Right atrium auricular region (tissue), 2 donors: ENCODE measurements around the gene MPP7. TPM values are rescaled to one million over a fixed set of nuclear protein-coding genes. Genes with fewer than 3 reads are reported as not detected.
A peak's percentile ranks its signal among the peaks of the same experiment; 100 is the strongest.
"Not testable (repeated sequence)": the region's sequence is repeated elsewhere in the genome, so short reads cannot be mapped to it uniquely, and the experiment has no call there.

Source experiments
- DNase-seq: peaks from one replicate; pipeline ENCODE4 v3.0.0-alpha.2; 2019; ENCODE audit warnings: low spot score
- H3K27ac ChIP-seq, 2 donors: fragments of 200-600 bp; sonication (generic); 1 replicate in 1 of 2; 2 replicates in 1 of 2; pipeline ENCODE4 v1.5.1; 2016 to 2019
- H3K27me3 ChIP-seq, 2 donors: fragments of 200-600 bp; sonication (generic); one replicate each; pipeline versions ENCODE4 v1.5.1 to v1.6.0; 2017 to 2019
- H3K36me3 ChIP-seq: fragments of 200-600 bp; sonication (generic); one replicate; pipeline ENCODE4 v1.5.1; 2016
- H3K4me1 ChIP-seq, 2 donors: fragments of 200-600 bp; sonication (generic); one replicate each; pipeline versions ENCODE4 v1.5.1 to v1.6.0; 2017 to 2019
- H3K4me3 ChIP-seq, 2 donors: fragments of 200-600 bp; sonication (generic); 1 replicate in 1 of 2; 2 replicates in 1 of 2; pipeline ENCODE4 v1.5.1; 2017 to 2019; ENCODE audit warnings: mild to moderate bottlenecking in 1 of 2, moderate library complexity in 1 of 2
- H3K9me3 ChIP-seq, 2 donors: fragments of 200-600 bp; sonication (generic); one replicate each; pipeline ENCODE4 v1.5.1; 2019
- total RNA-seq, 2 donors: library from RNA; depleted of rRNA; stranded (reverse); fragments of >200 nt; gene quantifications; one replicate each; pipeline ENCODE4 v1.1.0, GENCODE V29; 2016
- TF ChIP-seq, protein P1 (sequence below), 2 donors: fragments of 200-600 bp; sonication (generic); IDR thresholded peaks; one replicate each; pipeline ENCODE4 v1.5.1; 2019; ENCODE audit warnings: antibody characterized with exemption in 2 of 2

Gene MPP7
- 1 to 10 TPM; 7.6 to 8.9 TPM for total RNA-seq

DNA sequence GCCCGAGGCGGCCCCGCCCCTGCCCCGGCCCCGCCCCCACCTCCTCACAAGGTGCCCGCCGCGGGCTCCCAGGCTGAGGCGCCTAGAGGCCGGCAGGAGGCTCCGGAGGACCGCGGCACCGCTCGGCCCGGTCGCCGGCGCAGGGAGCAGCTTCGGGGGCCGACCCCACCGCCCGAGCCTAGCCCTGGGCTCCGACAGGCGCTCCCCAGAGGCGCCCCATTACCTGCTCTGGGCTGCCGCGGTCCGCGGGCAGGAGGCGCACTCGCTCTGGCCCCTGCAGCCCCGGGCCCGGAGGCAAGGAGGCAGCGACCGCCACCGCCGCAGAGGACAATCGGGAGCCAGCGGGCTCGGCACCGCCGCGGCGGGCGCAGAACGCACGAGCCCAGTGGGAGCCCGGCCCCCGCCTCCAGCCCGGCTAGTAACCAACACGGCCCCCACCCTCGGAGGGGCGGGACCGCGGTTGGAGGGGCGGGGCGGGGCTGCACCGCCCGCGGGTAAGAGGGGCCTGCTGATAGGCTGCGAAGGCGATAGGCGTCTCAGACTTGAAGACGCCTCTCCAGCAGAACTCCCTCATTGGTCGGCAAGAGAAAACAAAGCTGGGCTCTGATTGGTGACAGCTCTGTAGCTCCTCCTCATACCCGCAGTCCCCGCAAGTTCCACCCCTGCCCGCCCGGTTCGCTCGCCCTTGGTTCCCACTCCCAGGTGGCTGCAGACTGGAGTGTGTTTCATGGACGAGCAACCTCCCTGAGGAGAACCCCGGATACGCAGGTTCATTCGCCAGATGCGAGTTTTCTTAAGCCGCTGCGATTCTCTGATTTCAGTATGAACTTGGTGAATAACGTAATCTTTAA, at the start of gene MPP7:
MPP7 (minus strand) TSS at position 427 of the 851 bp plus-strand sequence. CDS start 64,460 bp downstream, outside the sequence.
- peak; percentile 97 for DNase-seq
- Histone ChIP-seq H3K4me3 (peak within 1 kb of the TSS; percentile 86 to 92), H3K4me1 (peaks cover 0 to 11% of the 10 kb centered on the region in 2 donors), H3K36me3 (no peaks in the 10 kb centered on the region), H3K9me3 (no peaks in the 10 kb centered on the region), H3K27me3 (no peaks in the 10 kb centered on the region), H3K27ac (peak within 1 kb of the TSS; percentile 90 to 91)
- TF ChIP-seq, protein P1, sequence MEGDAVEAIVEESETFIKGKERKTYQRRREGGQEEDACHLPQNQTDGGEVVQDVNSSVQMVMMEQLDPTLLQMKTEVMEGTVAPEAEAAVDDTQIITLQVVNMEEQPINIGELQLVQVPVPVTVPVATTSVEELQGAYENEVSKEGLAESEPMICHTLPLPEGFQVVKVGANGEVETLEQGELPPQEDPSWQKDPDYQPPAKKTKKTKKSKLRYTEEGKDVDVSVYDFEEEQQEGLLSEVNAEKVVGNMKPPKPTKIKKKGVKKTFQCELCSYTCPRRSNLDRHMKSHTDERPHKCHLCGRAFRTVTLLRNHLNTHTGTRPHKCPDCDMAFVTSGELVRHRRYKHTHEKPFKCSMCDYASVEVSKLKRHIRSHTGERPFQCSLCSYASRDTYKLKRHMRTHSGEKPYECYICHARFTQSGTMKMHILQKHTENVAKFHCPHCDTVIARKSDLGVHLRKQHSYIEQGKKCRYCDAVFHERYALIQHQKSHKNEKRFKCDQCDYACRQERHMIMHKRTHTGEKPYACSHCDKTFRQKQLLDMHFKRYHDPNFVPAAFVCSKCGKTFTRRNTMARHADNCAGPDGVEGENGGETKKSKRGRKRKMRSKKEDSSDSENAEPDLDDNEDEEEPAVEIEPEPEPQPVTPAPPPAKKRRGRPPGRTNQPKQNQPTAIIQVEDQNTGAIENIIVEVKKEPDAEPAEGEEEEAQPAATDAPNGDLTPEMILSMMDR (IDR thresholded peaks at IDR 0.05) = peak; percentile 29 to 67

DNA sequence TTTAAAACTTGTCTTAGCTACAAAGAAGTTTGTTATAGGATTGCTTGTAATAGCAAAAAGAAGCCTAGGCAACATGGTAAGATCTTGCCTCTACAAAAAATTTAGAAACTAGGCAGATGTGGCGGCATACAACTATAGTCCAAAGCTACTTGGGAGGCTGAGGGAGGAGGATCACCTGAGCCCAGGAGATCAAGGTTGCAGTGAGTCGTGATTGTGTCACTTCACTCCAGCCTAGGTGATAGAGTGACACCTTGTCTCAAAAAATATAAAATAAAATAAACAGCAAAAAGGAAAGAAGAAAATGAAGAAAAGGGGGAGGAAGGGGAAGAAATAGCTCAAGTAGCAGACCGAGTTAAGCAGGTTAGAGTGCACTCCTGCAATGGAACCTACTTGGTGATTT, 47.0 kb upstream of the MPP7 start:
- no peak for DNase-seq
- Histone ChIP-seq H3K9me3 (peaks cover 0 to 9% of the 10 kb centered on the region in 2 donors), H3K36me3 (no peaks in the 10 kb centered on the region), H3K4me3 (no peak overlapping the region), H3K27ac (no peak overlapping the region), H3K27me3 (no peaks in the 10 kb centered on the region), H3K4me1 (no peaks in the 10 kb centered on the region)
- TF ChIP-seq, protein P1 (IDR thresholded peaks at IDR 0.05) = no peak

DNA sequence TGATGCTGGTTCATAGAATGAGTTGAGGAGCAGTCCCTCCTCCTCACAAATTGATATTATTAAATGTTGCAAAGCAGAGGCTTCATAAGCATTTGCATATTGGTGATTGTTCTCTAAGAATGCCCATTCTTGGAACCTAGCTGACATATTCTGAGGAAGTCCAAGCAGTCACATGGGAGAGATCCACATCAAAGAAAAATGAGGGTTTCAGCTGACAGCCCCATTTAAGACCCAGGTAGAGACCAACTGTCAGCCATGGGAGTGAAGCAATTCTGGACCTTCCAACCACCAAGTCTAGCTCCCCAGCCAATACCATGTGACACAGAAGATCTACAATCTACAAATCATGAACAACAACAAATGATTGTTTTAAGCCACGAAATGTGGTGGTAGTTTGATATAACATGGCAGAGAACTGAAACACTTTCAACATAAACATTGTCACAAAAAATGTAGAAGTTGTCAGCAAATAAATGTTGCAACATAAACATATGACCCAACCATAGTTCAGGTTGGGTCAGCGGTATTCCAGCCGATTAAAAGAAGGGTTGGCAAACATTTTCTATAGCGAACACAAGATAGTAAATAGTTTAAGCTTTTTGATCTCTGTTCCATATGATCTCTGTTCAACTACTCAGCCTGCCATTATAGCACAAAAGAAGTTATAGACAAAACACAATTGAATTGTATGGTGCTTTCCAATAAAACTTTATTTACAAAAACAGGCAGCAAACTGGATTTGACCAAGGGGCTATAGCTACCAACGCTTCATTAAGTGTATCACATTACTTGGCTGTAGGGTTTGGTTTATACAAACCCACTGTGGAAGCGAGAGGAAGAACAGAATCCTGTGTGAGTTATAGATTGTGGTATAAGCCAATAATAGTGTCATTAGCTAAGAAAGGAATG, 41.4 kb upstream of the MPP7 start:
- H3K27ac ChIP-seq = no peak overlapping the region
- DNase-seq = no peak
- H3K27me3 ChIP-seq = no peaks in the 10 kb centered on the region
- no peaks in the 10 kb centered on the region for H3K36me3 ChIP-seq
- no peaks in the 10 kb centered on the region for H3K4me1 ChIP-seq
- H3K4me3 ChIP-seq = no peak overlapping the region
- peaks cover 0 to 9% of the 10 kb centered on the region in 2 donors for H3K9me3 ChIP-seq
- TF ChIP-seq, protein P1 (IDR thresholded peaks at IDR 0.05) = no peak

DNA sequence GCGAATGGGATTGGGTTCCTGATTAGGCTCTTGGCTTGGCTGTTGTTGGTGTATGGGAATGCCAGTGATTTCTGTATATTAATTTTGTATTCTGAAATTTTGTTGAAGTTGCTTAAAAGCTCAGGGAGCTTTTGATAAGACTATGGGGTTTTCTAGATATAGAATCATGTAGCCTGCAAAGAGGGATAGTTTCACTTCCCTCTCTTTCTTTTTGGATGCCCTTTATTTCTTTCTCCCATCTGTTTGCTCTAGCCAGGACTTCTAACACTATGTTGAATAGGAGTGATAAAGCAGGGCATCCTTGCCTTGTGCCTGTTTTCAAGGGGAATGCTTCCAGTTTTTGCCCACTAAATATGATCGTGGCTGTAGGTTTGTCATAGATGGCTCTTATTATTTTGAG, 40.4 kb upstream of the MPP7 start:
- H3K9me3 ChIP-seq = peaks cover 0 to 9% of the 10 kb centered on the region in 2 donors
- TF ChIP-seq, protein P1 (IDR thresholded peaks at IDR 0.05) = no peak

DNA sequence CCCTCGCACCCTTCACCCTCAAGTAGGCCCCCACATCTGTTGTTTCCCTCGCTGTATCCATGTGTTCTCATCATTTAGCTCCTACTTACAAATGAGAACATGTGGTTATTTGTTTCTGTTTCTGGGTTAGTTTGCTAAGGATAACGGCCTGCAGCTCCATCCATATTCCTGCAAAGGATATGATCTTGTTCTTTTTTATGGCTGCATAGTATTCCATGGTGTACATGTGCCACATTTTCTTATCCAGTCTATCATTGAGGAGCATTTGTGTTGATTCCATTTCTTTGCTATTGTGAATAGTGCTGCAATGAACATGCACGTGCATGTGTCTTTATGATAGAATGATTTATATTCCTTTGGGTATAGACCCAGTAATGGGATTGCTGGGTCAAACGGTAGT, 38.8 kb upstream of the MPP7 start:
- H3K27ac ChIP-seq, H3K36me3 ChIP-seq, H3K9me3 ChIP-seq, H3K27me3 ChIP-seq, H3K4me3 ChIP-seq, DNase-seq, H3K4me1 ChIP-seq: not testable (repeated sequence)

More for the DNA sequence above, 40.4 kb upstream of the MPP7 start:
- no peak overlapping the region for H3K4me3 ChIP-seq
- H3K4me1 ChIP-seq = no peaks in the 10 kb centered on the region
- H3K27me3 ChIP-seq = no peaks in the 10 kb centered on the region
- no peak for DNase-seq
- H3K27ac ChIP-seq = no peak overlapping the region
- H3K36me3 ChIP-seq = no peaks in the 10 kb centered on the region

DNA sequence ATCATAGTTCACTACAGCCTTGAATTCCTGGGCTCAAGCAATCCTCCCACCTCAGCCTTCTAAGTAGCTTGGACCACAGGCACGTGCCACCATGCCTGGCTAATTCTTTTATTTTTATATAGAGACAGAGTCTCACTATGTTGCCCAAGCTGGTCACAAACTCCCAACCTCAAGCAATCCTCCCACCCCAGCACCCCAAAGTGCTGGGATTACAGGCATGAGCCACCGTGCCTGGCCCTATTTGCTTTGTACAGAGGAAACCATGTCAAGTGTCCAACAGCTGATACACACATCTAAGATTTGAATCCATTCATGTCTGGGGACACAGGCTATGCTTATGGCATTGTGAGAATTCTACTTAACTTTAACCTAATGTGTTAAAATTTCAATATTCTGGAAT, 29.9 kb upstream of the MPP7 start:
- no peaks in the 10 kb centered on the region for H3K36me3 ChIP-seq
- H3K4me3 ChIP-seq = no peak overlapping the region
- H3K27me3 ChIP-seq = no peaks in the 10 kb centered on the region
- TF ChIP-seq, protein P1 (IDR thresholded peaks at IDR 0.05) = no peak
- H3K9me3 ChIP-seq = no peaks in the 10 kb centered on the region
- no peak overlapping the region for H3K27ac ChIP-seq
- DNase-seq = no peak
- H3K4me1 ChIP-seq = peaks cover 0 to 2% of the 10 kb centered on the region in 2 donors
